HG02763 (cell line): ENCODE measurements around the gene LRP1B.
"Not testable (repeated sequence)": the region's sequence is repeated elsewhere in the genome, so short reads cannot be mapped to it uniquely, and the experiment has no call there.

Source experiments
- ATAC-seq: cut with Tn5 transposase; IDR thresholded peaks from one replicate; pipeline ENCODE4 v1.9.1; 2021; ENCODE audit warnings: mild to moderate bottlenecking, moderate library complexity; ENCODE audit not compliant: unreplicated experiment

The LRP1B gene

DNA sequence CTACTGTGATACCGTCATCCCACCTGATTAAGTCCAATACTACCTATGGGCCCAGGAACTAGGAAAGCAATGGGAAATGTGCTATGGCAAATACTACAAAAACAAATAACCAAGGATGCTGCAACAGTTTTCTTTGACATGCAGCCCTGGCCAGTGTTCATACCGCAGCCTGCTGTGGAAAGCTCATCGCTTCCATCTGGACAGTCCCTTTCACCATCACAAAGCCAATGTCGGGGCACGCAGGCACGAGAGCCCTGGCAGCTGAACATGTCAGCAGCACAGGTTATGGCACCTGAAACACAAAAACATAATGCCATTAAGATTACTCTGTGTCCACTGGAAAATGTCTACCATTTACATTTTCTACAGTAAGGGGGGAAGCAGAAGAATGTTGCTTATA, 1621.1 kb downstream of the LRP1B start:
- ATAC-seq = no peak

DNA sequence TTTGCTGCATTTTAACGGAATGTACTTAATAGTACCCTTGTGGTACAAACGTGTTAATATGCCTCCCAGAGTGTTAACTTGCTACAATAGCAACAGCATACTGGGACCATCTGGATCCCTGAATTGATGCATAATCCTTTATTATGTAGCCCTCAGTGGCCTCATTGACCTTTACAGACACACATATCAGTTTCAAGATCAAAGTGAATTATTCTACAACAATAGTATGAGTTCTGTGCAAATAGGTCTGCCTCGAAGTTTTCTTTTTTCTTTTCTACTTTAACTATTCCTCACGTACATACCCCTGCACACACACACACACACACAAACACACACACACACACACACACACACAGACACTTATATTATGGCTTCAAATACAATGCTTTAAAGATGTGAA, 1622.1 kb downstream of the LRP1B start:
- no peak for ATAC-seq

DNA sequence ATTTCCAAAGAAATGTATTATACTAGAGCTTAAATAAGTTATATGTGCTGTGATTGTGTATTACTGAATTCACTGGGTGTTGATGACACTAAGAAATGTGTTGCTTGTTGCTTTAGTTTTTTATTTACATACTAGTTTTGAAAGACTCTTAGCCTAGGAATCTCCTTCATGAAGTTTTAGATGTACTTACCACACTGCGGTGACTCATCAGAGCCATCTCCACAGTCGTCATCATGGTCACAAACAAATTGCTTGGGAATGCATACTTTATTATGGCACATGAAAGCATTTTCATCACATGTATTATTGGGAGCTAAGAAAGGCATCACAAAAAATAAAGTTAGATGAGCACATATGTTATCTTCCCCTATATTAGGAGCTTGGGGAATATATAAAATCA, 1624.2 kb downstream of the LRP1B start:
- ATAC-seq = no peak

GRCh38 chr2:140504601-140505000, 1626.2 kb downstream of the LRP1B start:
- no peak for ATAC-seq

GRCh38 chr2:140502951-140503630, 1627.7 kb downstream of the LRP1B start:
- ATAC-seq = no peak

GRCh38 chr2:140498360-140498759, 1632.5 kb downstream of the LRP1B start:
- no peak for ATAC-seq

DNA sequence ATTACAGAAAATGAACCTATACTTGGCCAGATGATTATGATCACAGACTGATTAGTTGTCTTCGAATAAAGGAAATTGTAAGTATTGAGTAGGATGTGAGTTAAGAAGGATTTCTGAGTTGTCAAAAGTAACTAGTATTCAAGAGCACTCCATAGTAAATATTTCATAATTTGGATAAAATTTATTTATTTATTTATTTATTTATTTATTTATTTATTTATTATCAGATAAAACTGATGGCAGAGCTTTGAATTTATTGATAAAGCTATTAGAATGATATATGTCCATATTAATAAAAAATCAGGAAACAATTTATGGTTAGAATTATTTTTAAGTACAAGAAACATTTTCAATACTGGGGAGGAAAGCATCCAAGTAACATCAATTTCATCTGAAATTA, 1634.1 kb downstream of the LRP1B start:
- no peak for ATAC-seq

- no peak for ATAC-seq
Measured at GRCh38 chr2:140491876-140492275, 1638.9 kb downstream of the LRP1B start.

DNA sequence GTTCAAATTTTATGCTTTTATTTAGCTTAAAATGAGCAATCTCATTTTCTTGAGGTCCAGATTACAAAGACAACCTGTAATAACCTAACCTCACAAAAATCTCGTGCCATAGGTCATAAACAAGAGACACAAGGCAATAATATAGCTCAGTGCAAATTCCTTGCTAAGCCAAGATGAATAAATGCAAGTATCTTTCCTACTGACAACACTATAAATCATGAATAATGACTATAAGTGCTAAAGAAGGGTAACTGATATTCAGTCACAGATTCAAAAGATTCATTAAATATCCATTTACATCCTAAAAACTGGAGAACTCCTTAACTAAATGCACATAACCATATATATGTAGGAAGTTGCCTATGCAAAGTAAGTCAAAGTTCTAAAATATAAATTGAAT, 1641.6 kb downstream of the LRP1B start:
- no peak for ATAC-seq

- no peak for ATAC-seq
Measured at GRCh38 chr2:140481136-140481535, 1649.7 kb downstream of the LRP1B start.

DNA sequence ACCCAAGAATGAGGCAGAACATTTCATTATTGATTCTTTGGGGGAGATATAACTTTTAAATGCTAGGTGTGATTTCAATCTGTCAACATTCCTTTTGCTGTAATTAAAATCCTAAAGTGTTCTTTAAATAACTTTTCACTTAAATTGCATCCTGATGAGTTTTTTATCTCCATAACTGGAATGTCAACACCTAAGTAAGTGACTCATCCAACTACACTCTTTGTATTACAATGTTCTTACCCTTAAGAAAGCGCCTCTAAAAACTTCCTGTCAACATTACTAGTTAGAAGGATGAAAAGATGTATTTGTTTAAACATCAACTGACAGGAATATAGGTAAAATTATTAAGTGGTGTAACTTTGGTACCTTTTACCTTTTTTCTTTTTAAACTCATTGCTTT, 1657.0 kb downstream of the LRP1B start:
- ATAC-seq = no peak

DNA sequence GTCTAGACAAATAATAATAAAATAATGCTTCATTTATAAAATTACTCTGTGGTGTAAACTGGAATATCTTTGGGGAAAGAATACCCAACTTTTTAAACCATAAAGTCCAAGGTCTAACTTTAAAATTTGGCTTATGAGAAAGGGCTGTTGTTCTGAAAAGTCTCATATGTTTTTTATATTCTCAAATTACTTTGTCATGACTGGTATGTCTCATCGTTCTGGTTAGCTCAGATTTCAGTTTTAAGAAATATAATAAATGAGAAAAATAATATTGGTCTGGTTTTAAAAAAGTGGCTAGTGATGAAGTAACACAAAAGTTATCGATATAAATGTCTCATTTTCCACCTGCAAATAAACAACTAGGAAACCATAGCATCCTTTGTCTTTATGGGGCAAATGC, 1658.1 kb downstream of the LRP1B start:
- ATAC-seq = no peak

DNA sequence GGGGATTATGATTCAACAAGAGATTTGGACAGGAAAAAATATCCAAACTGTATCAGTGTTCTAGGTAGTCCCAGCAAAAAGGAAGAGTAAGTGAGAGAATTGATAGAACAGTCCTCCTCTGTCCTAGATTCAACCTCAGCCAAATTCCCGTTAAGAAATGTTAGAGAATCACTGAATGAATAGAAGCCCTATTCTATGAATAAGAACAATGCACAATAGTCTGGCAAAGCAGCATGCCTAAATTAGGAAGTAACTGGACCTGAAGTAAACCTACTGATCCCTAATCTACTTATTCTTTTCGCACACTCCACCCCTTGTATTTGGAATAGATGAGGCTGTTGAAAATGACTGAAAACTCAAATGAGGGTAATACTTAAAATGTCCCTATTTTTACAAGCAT, 1665.5 kb downstream of the LRP1B start:
- ATAC-seq = no peak

DNA sequence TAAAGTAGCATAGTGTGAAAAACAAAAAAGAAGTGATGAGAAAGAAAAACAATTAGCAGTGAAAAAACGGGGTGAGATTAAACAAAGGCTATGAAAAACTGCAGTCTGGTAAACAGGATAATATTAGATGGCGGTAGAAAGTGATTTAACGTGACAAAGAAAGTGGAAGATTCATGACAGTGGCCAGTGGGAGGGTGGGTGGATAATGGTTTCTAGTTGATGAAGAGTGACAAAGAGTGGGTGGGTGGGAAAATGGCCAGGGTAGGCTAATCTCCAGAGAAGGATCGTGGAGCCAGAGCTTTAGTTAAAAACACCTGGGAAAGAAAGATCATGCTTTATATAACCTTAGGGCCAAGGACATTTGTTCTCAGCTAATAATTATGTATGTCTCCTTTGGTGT, 1667.8 kb downstream of the LRP1B start:
- no peak for ATAC-seq

- ATAC-seq = no peak
Measured at GRCh38 chr2:140457483-140457882, 1673.3 kb downstream of the LRP1B start.

- no peak for ATAC-seq
Measured at GRCh38 chr2:140455315-140455714, 1675.5 kb downstream of the LRP1B start.

DNA sequence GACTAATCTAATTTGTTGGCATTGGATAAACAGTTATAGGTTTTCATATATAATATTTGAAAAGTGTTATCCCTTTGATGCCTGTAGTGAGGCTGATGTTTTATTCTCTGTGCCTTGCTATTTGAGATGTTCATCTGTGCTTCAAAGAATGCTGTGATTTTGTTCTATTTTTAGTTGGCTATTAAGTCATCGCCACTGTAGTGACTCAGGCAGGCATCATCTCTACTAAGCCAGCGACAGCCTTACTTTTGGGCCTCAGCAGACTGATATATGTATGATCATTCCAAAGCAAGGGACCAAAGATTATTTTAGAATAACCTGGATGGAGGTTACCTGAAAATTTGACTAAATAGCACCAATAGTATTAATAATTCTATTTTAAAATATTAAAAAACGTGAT, 1676.1 kb downstream of the LRP1B start:
- ATAC-seq = no peak

DNA sequence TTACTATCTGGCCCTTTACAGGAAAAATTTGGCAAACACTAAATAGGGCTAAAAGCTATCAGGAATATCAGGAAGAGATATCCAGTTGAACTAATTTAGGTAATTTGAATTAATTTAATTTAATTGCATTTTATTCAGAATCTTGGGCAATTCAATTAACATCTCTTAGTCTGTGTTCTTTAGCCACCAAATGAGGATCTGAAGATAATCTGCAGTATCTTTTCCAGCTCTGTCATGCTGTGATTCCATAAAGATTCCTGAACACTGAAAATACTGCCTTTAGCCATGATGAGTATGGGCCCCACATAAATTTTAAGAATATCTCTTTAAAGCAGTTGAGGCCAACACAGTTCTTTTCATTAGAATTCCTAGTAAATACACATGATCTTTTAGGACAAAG, 1679.5 kb downstream of the LRP1B start:
- ATAC-seq = no peak

DNA sequence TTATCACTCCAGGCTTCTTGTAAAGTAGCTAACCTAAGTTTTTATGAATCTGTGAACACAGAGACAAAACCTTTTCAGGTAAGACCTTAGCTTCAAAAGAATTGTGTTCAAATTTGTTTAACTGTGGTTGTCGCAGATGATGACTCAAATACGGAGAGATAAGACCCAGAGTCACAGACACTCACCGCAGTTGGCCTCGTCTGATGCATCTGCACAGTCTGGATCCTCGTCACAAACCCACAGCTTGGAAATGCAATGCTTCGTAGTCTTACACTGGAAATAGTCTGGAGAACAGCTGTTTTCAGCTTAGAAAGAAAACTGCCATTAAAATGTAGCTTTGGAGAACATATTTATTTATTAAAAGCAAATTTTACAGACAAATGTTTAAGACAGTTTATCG, 1688.5 kb downstream of the LRP1B start:
- no peak for ATAC-seq

DNA sequence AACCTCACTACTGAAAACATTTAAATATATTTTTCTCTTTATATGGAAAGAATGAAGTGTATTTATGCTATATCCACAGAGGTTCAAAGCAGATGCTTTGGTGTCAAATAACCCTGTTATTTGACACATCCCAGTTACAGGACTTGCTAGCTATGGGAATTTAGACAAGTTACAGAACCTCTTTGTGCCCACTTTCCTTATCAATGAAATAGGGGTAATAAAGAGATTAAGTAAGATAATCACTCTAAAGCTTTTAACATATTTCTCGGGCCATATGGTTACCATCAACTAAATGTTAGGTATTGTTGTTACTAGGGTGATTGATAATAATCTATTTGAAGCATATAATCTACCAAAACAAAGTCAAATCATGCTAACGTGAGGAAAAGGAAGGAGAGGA, 1690.0 kb downstream of the LRP1B start:
- ATAC-seq = no peak

DNA sequence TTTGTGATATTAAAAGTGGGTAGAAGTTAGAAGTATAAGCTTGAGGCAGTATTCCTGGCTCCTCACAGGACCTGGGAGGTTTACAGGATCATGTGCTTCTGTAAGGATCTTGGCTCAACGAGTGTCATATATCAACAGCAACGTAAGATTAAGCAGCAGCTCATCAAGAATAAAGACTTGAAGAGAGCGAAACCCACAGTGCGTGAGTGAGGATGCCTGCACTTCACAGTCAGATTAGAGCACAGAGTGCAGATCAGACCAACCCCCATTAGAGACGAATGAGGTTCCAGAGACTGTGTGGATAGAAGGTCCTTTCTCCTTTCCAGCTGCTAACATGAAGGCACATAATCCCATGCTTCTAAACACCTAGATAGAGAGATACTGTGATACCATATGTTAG, 1693.9 kb downstream of the LRP1B start:
- no peak for ATAC-seq

DNA sequence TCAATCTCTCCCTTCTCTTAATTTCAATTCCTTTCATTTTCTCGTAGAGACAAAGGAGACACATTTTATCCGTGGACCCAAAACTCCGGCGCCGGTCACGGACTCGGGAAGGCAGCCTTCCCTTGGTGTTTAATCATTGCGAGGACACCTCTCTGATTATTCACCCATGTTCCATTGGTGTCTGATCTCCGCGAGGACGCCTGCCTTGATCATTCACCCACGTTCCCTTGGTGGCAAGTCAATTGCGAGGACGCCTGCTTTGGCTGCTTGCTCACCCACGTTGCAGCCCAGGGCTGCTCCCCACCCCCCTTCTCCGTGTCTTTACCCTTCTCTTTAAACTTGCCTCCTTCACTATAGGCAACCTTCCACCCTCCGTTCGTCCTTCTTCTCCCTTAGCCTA, 1703.8 kb downstream of the LRP1B start:
- ATAC-seq = not testable (repeated sequence)

- no peak for ATAC-seq
Measured at GRCh38 chr2:140424471-140424870, 1706.3 kb downstream of the LRP1B start.
